ENCODE results near the gene MPP3.
"Not testable (repeated sequence)": the region's sequence is repeated elsewhere in the genome, so short reads cannot be mapped to it uniquely, and the experiment has no call there.

MPP3 gene

DNA sequence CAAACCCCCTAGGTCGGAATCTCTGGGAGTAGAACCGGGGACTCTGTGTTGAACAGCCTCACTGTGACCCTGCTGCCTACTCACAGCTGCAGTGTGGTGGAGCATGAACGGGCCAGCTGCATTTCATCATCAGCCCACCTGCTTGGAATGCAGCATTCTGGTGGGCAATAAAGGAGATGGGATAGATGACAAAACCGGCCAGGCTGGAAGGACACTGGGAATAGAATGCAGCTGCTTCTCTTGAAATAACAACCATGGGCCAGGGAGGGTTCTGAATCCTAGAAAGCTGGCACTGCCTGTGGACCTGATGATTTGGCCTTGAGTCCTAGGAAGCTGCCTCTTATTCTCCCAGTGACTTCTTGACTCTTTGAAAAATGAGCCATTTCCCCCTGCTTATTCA, 29.2 kb downstream of the MPP3 start:
- in situ Hi-C loops (cut with MboI; ENCODE audit: low sequenced_read_pairs, unreplicated experiment) = no loop called here
- DNase-seq (ENCODE audit: low spot score) = no peak
- TF ChIP-seq, protein P1, sequence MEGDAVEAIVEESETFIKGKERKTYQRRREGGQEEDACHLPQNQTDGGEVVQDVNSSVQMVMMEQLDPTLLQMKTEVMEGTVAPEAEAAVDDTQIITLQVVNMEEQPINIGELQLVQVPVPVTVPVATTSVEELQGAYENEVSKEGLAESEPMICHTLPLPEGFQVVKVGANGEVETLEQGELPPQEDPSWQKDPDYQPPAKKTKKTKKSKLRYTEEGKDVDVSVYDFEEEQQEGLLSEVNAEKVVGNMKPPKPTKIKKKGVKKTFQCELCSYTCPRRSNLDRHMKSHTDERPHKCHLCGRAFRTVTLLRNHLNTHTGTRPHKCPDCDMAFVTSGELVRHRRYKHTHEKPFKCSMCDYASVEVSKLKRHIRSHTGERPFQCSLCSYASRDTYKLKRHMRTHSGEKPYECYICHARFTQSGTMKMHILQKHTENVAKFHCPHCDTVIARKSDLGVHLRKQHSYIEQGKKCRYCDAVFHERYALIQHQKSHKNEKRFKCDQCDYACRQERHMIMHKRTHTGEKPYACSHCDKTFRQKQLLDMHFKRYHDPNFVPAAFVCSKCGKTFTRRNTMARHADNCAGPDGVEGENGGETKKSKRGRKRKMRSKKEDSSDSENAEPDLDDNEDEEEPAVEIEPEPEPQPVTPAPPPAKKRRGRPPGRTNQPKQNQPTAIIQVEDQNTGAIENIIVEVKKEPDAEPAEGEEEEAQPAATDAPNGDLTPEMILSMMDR (IDR thresholded peaks at IDR 0.05; ENCODE audit: borderline replicate concordance, control extremely low read depth, extremely low read depth, insufficient read depth, missing control alignments) = no peak

DNA sequence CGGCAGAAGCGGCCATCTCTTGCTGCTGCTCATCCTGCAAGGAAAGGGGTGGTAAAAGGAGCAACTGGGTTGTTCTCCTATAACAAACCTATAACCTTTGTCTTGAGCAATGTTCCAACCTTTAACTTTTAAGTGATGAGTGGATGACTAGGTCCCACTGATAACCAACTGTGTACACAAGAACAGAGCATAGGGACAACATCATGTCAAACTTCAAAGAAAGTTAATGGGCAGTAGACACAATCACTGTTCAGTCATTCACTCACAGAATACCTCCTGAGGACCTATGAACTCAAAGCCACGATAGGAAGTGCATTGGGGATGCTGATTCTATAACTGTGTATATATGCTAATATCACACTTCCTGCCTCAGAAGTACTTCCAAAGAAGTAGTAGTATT, 31.1 kb downstream of the MPP3 start:
- in situ Hi-C loops (cut with MboI; ENCODE audit: low sequenced_read_pairs, unreplicated experiment) = no loop called here
- no peak for DNase-seq (ENCODE audit: low spot score)
- TF ChIP-seq, protein P1 (IDR thresholded peaks at IDR 0.05; ENCODE audit: borderline replicate concordance, control extremely low read depth, extremely low read depth, insufficient read depth, missing control alignments) = no peak

DNA sequence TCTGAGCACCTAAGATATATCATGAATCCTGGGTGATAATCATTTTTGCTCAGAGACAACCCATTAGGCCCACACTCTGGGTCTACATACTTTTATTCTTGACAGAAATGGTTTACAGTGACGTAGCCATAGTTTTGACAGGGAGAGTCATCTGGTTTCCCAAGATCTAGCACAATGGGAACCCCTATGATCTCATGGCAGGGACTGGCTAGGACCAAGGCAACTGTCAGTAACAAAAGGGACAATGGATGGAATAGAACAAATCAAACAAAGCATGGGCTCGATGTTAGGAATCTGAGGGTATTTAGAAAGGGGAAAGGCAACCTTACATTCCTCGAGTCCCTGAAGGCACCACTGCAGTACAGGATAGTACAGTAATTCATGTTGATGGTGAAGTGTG, 32.2 kb downstream of the MPP3 start:
- in situ Hi-C loops (cut with MboI; ENCODE audit: low sequenced_read_pairs, unreplicated experiment) = no loop called here
- TF ChIP-seq, protein P1 (IDR thresholded peaks at IDR 0.05; ENCODE audit: borderline replicate concordance, control extremely low read depth, extremely low read depth, insufficient read depth, missing control alignments) = no peak

DNA sequence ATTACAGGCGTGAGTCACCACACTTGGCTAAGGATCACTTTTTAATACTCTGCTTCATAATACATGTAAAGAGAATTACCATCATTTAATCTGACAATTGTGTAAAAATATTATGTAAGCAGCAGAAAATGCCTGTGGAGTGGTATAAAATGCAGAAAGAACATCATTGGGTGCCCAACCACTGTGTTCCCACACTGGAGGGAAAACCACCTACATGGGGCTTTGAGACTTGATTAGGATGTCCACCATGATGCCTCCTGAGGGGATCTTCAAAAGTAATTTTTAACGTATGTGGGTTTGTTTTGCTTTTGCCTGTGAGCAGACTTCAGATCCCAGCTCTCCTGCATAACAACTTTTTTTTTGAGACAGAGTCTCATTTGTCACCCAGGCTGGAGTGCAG, 33.9 kb downstream of the MPP3 start:
- TF ChIP-seq, protein P1 (IDR thresholded peaks at IDR 0.05; ENCODE audit: borderline replicate concordance, control extremely low read depth, extremely low read depth, insufficient read depth, missing control alignments) = no peak
- DNase-seq (ENCODE audit: low spot score) = no peak
- in situ Hi-C loops (cut with MboI; ENCODE audit: low sequenced_read_pairs, unreplicated experiment) = no loop called here

More for the DNA sequence above, 32.2 kb downstream of the MPP3 start:
- no peak for DNase-seq (ENCODE audit: low spot score)

DNA sequence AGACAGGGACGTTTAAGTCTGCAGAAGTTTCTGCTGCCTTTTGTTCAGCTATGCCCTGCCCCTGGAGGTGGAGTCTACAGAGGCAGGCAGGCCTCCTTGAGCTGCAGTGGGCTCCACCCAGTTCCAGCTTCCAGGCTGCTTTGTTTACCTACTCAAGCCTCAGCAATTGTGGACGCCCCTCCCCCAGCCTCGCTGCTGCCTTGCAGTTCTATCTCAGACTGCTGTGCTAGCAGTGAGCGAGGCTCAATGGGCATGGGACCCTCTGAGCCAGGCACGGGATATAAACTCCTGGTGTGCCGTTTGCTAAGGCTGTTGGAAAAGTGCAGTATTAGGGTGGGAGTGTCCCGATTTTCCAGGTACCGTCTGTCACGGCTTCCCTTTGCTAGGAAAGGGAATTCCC, 34.9 kb downstream of the MPP3 start:
- DNase-seq (ENCODE audit: low spot score); in situ Hi-C loops (cut with MboI; ENCODE audit: low sequenced_read_pairs, unreplicated experiment): not testable (repeated sequence)

DNA sequence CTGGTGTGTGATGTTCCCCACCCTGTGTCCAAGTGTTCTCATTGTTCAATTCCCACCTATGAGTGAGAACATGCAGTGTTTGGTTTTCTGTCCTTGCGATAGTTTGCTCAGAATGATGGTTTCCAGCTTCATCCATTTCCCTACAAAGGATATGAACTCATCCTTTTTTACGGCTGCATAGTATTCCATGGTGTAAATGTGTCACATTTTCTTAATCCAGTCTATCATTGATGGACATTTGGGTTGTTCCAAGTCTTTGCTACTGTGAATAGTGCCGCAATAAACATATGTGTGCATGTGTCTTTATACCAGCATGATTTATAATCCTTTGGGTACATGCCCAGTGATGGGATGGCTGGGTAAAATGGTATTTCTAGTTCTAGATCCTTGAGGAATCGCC, 40.3 kb downstream of the MPP3 start:
- in situ Hi-C loops (cut with MboI; ENCODE audit: low sequenced_read_pairs, unreplicated experiment); DNase-seq (ENCODE audit: low spot score): not testable (repeated sequence)

DNA sequence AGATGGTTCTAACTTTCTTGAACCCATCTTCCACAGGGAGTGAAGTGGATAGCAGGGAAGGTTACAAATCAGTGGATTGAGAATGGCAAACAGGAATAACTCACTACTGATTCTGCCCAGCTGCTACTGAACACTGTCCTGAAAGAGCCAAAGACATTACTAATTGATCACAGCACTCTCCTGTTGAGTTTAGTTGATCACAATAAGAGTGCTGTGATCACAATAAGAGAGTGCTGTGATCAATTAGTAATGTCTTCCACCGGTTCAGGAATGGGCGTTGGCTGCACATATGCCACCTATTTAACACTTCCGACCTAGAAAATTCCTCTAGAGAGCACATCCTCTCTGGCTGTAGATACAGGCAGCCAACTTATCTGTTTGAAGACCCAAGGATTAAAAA, 41.4 kb downstream of the MPP3 start:
- DNase-seq (ENCODE audit: low spot score) = no peak
- TF ChIP-seq, protein P1 (IDR thresholded peaks at IDR 0.05; ENCODE audit: borderline replicate concordance, control extremely low read depth, extremely low read depth, insufficient read depth, missing control alignments) = no peak
- in situ Hi-C loops (cut with MboI; ENCODE audit: low sequenced_read_pairs, unreplicated experiment) = no loop called here

DNA sequence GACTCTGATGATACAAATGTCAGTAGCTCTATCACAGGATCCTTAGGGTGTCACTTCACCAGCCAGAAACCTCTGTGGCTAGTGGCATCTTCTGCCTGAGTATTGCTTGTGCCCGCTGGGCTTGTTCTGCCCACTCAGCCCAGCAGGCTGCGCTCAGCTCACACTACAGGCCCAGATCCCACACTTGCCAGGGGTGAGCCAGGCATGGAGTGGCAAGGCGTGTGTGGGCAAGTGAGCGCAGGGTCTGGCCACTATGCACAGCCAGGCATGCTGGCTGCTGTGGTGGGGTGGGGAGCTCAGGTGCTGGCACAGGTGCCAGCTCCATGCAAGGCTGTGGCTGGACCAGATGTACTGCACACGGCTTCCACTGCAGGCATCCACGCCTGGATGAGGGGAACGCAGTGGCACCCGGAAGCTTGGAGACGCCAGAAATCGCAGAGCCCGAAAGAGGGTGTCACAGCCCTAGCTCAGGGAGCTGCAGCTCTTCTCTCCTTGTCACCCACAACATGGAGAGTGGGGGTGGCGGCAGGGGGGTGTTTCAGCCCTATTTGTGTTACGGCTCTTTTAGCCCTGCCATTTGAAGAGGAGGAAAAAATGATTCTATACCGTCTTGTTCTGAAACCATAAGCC, 42.5 kb downstream of the MPP3 start:
- DNase-seq (ENCODE audit: low spot score) = no peak
- TF ChIP-seq, protein P1 (IDR thresholded peaks at IDR 0.05; ENCODE audit: borderline replicate concordance, control extremely low read depth, extremely low read depth, insufficient read depth, missing control alignments) = no peak
- in situ Hi-C loops (cut with MboI; ENCODE audit: low sequenced_read_pairs, unreplicated experiment) = no loop called here

Measured in GM13976 (cell line).